Embryonic facial prominence (tissue), 1 donor: ENCODE measurements around the gene NT5DC4.

Source experiments
- DNase-seq: peaks from one replicate; pipeline ENCODE4 v3.0.0-alpha.2; 2016; ENCODE audit errors: extremely low spot score

The NT5DC4 gene

GRCh38 chr2:112754564-112754963 lies 33.7 kb downstream of the NT5DC4 start:
- no peak for DNase-seq

- DNase-seq: no peak
These were observed 34.6 kb downstream of the NT5DC4 start for GRCh38 chr2:112755444-112755843.

- no peak for DNase-seq
These were observed 35.4 kb downstream of the NT5DC4 start for GRCh38 chr2:112756207-112756606.

GRCh38 chr2:112757265-112757664 lies 36.4 kb downstream of the NT5DC4 start:
- DNase-seq: no peak

- no peak for DNase-seq
These were observed 37.9 kb downstream of the NT5DC4 start for GRCh38 chr2:112758711-112759110.

- DNase-seq: no peak
These were observed 39.3 kb downstream of the NT5DC4 start for GRCh38 chr2:112760149-112760548.

- no peak for DNase-seq
These were observed 41.5 kb downstream of the NT5DC4 start for GRCh38 chr2:112762276-112762675.

- DNase-seq: peak; percentile 94
These were observed 43.5 kb downstream of the NT5DC4 start, which contains the start of gene CKAP2L for GRCh38 chr2:112764071-112765044. TSS of gene CKAP2L (minus strand) at chr2:112764609. CDS start at chr2:112764598, 11 bp downstream.

GRCh38 chr2:112765251-112765650 lies 44.4 kb downstream of the NT5DC4 start:
- DNase-seq: no peak

GRCh38 chr2:112767693-112768330 lies 47.0 kb downstream of the NT5DC4 start:
- DNase-seq: no peak

GRCh38 chr2:112768432-112768831 lies 47.6 kb downstream of the NT5DC4 start:
- no peak for DNase-seq

- no peak for DNase-seq
These were observed 51.5 kb downstream of the NT5DC4 start for GRCh38 chr2:112772322-112772721.

- no peak for DNase-seq
These were observed 52.2 kb downstream of the NT5DC4 start for GRCh38 chr2:112772911-112773475.

- DNase-seq: no peak
These were observed 52.7 kb downstream of the NT5DC4 start for GRCh38 chr2:112773556-112773955.

- no peak for DNase-seq
These were observed 53.9 kb downstream of the NT5DC4 start for GRCh38 chr2:112774536-112775285.

- DNase-seq: no peak
These were observed 55.3 kb downstream of the NT5DC4 start for GRCh38 chr2:112776113-112776512.

- DNase-seq: no peak
These were observed 56.2 kb downstream of the NT5DC4 start for GRCh38 chr2:112777036-112777435.

- DNase-seq: no peak
These were observed 58.8 kb downstream of the NT5DC4 start for GRCh38 chr2:112779598-112779997.

GRCh38 chr2:112782234-112782799 lies 61.5 kb downstream of the NT5DC4 start:
- no peak for DNase-seq

GRCh38 chr2:112783187-112783714 lies 62.4 kb downstream of the NT5DC4 start:
- no peak for DNase-seq
